Measurements from ENCODE around the gene WDR20. TPM values are rescaled to one million over a fixed set of nuclear protein-coding genes. Genes with fewer than 3 reads are reported as not detected.

WDR20 gene
- total RNA-seq, 1 donor from 2014 or later, result 16.6 TPM

DNA sequence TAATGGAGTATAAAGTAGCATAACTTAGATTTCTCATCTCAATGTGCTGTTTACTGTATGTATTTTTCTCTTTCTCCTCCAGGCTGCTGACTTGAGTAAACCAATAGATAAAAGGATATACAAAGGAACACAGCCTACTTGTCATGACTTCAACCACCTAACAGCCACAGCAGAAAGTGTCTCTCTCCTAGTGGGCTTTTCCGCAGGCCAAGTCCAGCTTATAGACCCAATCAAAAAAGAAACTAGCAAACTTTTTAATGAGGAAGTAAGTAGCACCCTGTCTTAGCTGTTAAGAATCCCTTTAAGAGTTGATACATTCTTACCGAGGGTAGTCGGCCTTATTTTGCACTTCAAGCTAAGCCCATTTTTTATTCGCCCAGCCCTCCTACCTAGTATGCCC is 55.2 kb downstream of the WDR20 start:
- no peak for DNase-seq (ENCODE audit: extremely low read depth, low read depth, low spot score)

- DNase-seq (ENCODE audit: extremely low read depth, low read depth, low spot score), result no peak
Measured at GRCh38 chr14:102195446-102195845, 55.7 kb downstream of the WDR20 start.

DNA sequence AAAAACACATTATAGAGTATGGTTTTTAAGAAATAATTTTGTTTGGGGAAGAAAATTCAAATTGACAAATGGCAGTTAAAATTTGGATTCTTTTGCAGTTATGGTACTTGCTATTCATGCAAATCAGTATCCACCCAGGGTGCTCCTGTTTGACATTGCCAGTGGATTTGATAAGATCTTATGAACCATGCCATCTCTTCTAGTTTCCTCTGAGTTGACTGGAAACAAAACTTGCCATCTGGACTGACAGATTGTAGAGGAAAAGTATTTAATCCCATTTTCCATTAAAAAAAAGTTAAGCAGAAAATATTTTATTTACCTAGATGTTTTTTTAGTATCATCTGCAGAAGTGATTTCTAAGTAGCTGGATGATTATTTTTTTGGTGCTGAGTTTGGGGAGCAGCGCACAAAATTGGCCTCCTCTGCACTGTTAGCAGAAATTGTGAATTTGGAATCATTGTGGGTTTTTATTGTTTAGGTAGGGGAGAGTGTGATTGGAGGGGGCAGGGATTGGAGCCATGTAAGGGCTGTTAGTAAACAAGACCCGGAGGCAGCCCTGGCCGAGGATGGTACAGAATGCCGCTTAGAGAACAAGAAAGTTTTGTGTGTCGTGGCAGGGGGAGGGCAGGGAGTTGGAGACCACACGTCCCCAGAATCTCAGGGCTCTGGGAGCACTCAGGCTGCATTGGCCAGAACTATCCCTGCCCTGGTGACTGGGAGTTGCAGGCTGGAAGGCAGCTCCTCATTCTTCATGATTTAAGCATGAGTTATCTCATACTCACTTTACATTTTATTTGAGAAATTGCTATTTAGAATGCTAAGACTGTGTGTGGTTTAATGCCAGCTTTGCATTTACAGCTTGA is 56.6 kb downstream of the WDR20 start:
- no peak for DNase-seq (ENCODE audit: extremely low read depth, low read depth, low spot score)

DNA sequence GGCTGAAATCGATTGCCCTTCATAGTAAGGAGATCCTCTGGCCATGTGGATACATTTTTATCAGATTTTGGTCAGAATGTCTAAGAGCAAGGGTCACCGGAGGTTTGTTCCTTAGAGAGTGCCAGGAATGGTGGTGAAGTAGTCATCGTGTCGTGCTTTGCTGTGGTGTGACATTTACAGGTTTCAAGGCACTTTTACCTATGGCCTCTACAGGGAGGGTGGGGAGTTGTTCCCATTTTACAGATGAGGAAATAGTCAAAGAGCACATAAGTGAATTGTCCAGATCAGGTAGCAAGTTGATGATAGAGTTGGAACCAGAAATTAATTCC is 57.2 kb downstream of the WDR20 start:
- no peak for DNase-seq (ENCODE audit: extremely low read depth, low read depth, low spot score)

DNA sequence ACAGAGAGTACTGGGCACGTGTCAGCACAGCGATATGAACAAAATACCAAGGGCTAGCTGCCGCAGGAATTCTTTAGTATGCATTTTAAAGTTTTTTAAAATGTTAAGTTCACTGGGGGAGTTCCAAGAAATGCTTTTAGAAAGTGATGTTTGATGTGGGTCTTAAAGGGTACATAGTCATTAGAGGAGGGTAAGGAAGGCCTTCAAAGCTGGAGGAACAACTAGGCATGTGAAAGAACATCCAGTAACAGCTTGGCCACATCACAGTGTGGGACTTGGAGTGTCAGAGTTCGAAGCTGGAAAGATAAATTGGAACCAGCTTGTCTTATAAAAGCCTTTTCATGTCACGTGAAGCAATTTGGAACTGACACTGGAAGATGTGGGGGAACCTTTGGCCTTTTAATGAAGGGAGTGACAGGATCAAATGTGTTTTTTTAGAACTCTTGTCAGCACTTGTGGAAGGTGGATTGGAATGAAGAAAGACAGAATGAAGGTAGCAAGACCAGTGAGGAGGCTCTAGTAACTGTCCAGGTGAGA is 57.7 kb downstream of the WDR20 start:
- no peak for DNase-seq (ENCODE audit: extremely low read depth, low read depth, low spot score)

- no peak for DNase-seq (ENCODE audit: extremely low read depth, low read depth, low spot score)
Measured at GRCh38 chr14:102200690-102201352, 61.1 kb downstream of the WDR20 start.

DNA sequence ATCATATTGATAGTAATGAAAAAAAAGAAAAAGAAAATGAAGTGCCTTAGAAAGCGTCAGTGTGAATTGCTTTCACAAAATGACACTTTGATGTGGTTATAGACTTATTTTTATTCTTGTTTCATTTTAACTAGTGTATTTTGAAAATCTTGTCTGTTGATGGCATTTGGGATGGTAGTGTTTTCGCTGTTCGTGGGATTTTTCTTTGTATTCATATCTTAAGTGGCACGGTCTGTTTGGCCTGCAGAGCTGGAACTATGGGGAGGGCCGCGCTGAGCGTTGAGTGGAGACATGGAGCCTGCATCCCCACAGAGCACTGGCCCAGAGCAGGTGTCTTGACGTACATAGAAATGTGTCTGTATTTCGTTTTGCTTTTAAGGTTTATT is 61.6 kb downstream of the WDR20 start:
- no peak for DNase-seq (ENCODE audit: extremely low read depth, low read depth, low spot score)

DNA sequence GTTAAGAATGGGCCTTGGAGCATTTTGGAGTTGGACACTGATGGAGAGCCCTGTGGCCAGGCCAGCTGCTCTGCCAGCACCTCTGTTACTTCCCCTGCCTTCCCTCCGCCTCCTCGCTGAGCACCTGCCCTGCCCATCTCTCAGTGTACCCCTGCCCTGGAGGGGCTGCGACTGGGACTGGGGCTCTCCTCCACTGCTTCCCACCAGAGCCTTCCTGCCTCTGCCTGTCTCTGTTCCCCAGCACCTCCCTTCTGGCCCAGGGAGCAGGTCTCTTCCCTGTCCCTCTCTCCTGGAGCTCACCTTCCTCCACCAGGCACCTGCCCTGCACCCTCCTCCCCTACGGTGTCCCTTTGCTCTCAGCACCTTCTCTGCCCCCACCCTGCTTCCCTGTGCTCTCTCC is 62.1 kb downstream of the WDR20 start:
- no peak for DNase-seq (ENCODE audit: extremely low read depth, low read depth, low spot score)

GRCh38 chr14:102202944-102203343 is 63.2 kb downstream of the WDR20 start:
- no peak for DNase-seq (ENCODE audit: extremely low read depth, low read depth, low spot score)

DNA sequence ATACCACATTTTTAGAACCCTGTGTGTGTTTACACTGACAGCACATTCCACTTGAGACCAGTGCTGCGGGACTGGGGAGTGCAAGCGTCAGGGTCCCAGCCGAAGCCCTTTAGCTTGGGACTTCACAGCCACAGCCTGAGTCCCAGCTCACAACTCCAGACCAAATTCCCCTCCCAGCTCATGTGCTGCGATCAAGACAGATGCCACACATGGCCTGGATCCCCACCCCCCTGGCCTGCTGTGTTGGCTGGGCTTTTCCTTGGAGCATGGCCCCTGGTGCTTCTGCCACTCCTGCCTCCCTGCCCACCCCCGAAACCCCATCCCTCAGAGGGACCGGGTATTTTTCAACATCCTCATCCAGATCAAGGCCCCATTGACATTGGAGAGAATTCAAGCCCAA is 63.7 kb downstream of the WDR20 start:
- no peak for DNase-seq (ENCODE audit: extremely low read depth, low read depth, low spot score)

DNA sequence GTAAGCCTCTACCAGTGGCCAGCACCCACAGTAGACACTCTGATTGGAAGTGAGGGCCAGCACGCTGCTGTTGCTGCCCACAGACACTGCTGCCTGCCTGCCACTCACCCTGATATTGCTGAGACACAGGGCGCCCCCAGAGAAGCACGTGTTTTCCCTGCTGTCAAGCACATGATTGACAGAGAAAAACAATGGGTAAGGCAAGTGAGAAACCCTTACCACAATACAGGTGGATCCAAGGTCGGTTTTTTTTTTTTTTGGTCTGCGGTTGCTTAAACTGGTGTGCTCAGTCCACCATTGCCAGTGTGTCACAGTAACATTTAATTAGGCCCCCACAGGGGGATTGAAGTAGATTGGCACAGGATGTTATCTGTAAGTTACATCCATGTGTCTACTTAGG is 65.9 kb downstream of the WDR20 start:
- DNase-seq (ENCODE audit: extremely low read depth, low read depth, low spot score), result no peak

DNA sequence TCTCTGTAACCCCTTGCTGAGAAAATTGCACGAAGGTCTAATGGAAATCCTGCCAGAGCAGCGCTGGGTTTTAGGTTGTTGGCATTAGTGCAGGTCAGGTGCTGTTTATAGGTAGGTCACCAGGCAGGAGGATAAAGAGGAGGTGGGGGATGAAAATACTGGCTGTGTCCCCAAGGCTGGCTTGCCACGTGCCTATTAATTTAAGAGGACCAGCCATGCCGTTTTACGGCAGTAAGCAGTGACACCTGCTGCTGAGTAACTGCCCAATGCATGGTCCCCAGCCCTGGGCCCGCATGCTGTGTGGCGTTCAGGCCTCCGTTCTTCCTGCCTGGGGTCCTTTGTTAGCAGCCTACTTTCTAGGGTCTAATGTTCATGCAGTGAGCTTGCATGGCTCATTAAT is 67.2 kb downstream of the WDR20 start:
- no peak for DNase-seq (ENCODE audit: extremely low read depth, low read depth, low spot score)

- no peak for DNase-seq (ENCODE audit: extremely low read depth, low read depth, low spot score)
Measured at GRCh38 chr14:102207831-102208365, 68.2 kb downstream of the WDR20 start.

- DNase-seq (ENCODE audit: extremely low read depth, low read depth, low spot score), result no peak
Measured at GRCh38 chr14:102208741-102209140, 69.0 kb downstream of the WDR20 start.

DNA sequence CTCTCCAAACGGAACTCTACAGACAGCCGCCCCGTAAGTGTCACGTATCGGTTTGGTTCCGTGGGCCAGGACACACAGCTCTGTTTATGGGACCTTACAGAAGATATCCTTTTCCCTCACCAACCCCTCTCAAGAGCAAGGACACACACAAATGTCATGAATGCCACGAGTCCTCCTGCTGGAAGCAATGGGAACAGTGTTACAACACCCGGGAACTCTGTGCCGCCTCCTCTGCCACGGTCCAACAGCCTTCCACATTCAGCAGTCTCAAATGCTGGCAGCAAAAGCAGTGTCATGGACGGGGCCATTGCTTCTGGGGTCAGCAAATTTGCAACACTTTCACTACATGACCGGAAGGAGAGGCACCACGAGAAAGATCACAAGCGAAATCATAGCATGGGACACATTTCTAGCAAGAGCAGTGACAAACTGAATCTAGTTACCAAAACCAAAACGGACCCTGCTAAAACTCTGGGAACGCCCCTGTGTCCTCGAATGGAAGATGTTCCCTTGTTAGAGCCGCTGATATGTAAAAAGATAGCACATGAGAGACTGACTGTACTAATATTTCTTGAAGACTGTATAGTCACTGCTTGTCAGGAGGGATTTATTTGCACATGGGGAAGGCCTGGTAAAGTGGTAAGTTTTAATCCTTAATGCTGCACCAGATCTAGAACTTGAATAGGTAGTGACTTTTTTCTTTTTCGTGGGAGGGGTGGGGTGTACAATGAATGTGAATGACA is 69.7 kb downstream of the WDR20 start:
- DNase-seq (ENCODE audit: extremely low read depth, low read depth, low spot score), result no peak

- DNase-seq (ENCODE audit: extremely low read depth, low read depth, low spot score), result no peak
Measured at GRCh38 chr14:102210421-102211042, 70.8 kb downstream of the WDR20 start.

DNA sequence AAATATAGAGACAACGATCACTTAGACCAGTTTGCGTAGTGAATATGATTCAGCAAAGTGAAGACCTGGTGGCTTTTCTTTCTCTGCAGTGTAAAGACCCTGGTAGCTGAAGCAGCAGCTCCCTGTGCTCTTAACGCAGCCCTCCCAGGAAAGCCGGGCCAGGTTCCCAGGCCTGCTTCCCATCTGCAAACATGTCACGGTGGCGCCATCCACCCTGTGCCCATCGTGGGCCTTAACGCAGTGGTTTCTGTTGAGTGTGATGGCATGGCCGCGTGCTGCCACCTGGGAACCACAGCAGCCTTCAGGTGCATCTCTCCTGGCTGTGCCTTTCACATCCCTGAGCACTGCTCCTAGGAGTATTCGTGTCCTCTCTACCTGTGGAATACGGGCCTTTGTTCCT is 71.5 kb downstream of the WDR20 start:
- no peak for DNase-seq (ENCODE audit: extremely low read depth, low read depth, low spot score)

DNA sequence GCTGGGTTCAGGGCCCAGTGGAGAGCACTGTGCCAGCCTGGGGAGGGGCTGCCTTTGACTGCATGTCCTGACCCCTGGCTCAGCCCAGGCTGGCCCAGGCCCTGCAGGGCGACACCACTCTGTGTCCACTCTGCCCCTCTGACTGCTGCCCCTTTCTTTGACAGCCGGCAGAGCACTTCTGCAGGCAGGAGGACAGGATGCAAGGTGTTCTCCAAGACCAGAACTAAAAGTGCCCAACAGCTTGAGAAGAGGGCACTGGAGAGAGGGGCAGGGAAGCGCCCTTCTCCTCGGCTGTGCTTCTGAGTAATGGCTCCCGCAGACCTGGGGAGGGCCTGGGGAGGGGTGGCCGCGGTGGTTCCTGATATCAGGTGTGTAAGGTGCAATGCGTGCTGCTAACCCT is 72.7 kb downstream of the WDR20 start:
- DNase-seq (ENCODE audit: extremely low read depth, low read depth, low spot score), result no peak

DNA sequence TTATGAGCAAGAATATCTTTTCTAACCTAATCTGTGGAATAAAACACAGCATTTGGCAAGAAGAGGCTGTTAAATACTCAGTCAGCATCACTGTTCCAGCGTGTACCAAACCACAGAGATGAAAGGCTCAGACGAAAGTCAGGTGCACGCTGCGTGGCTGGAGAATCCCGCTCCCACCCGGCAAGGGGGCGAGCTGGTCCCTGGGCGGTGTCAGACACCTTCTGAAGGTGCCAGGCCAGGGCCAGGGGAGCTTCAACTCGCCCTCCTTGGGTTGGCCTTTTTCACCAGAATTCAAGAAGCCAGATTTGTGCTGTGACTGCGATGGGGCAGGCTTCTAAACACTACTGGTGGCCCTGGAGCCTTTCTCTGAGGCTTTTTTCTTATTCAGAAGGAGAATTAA is 73.1 kb downstream of the WDR20 start:
- DNase-seq (ENCODE audit: extremely low read depth, low read depth, low spot score), result no peak

- no peak for DNase-seq (ENCODE audit: extremely low read depth, low read depth, low spot score)
Measured at GRCh38 chr14:102213470-102213869, 73.8 kb downstream of the WDR20 start.
